Spinal cord (tissue), 4 donors: Measurements from ENCODE around the gene PCP4. TPM values are rescaled to one million over a fixed set of nuclear protein-coding genes. Genes with fewer than 3 reads are reported as not detected.

ENCODE experiments used
- polyA plus RNA-seq, 2 donors: library from polyadenylated mRNA; unstranded; fragments of 120-200 nt; gene quantifications; one replicate each; pipeline ENCODE4 v1.2.1, GENCODE V29; 2013; ENCODE audit not compliant: insufficient read length in 2 of 2
- total RNA-seq, 2 donors: library from RNA; depleted of rRNA in 1 of 2; stranded (reverse); fragments of 120-200 nt in 1 of 2; fragments of >200 nt in 1 of 2; gene quantifications; one replicate each; pipeline versions ENCODE4 v1.2.3 to v1.2.4, GENCODE V29; 2013 to 2014

PCP4 gene
- total and polyA plus RNA-seq, 4 donors = 25.8 to 213 (median 97.5) TPM

Other genes with a start within 250 kb of the PCP4 start
- 1 to 10 TPM; 2.7 to 5.3 TPM for gene IGSF5, start 122.3 kb upstream of the PCP4 start, total RNA-seq
- 1 to 10 TPM; 4.2 to 4.8 TPM for gene IGSF5, start 122.3 kb upstream of the PCP4 start, polyA plus RNA-seq